Transverse colon (tissue), 4 donors: ENCODE results near the gene MARK2. TPM values are rescaled to one million over a fixed set of nuclear protein-coding genes. Genes with fewer than 3 reads are reported as not detected.

ENCODE experiments used
- DNase-seq: peaks from one replicate; pipeline ENCODE4 v3.0.0-alpha.2; 2019
- H3K27ac ChIP-seq, 4 donors: fragments of 200-600 bp; sonication (generic); 2 replicates each; pipeline ENCODE4 v1.5.1; 2016 to 2018; ENCODE audit warnings: inconsistent platforms in 4 of 4
- H3K27me3 ChIP-seq: fragments of 200-600 bp; sonication (generic); 2 replicates; pipeline ENCODE4 v1.5.1; 2017; ENCODE audit warnings: inconsistent platforms
- H3K36me3 ChIP-seq, 4 donors: fragments of 200-600 bp; sonication (generic); 2 replicates each; pipeline ENCODE4 v1.5.1; 2017 to 2019; ENCODE audit warnings: inconsistent platforms in 4 of 4
- H3K4me1 ChIP-seq, 4 donors: fragments of 200-600 bp; sonication (generic); 2 replicates each; pipeline ENCODE4 v1.5.1; 2017 to 2020; ENCODE audit warnings: inconsistent platforms in 4 of 4
- H3K4me3 ChIP-seq, 4 donors: fragments of 200-600 bp; sonication (generic); 1 replicate in 1 of 4; 2 replicates in 3 of 4; pipeline versions ENCODE4 v1.5.1 to v1.6.1; 2017 to 2019; ENCODE audit warnings: inconsistent platforms in 4 of 4
- H3K9me3 ChIP-seq, 2 donors: fragments of 200-600 bp; sonication (generic); 2 replicates each; pipeline ENCODE4 v1.5.1; 2017 to 2019; ENCODE audit warnings: inconsistent platforms in 2 of 2
- CTCF ChIP-seq, 5 experiments: fragments of 200-600 bp in 3 of 5; fragments of 450-650 bp in 2 of 5; sonication (generic) in 3 of 5; IDR thresholded peaks; 1 replicate in 2 of 5; 2 replicates in 3 of 5; pipeline ENCODE4 v1.5.1; 2016 to 2017; ENCODE audit warnings: antibody characterized with exemption in 5 of 5, inconsistent platforms in 3 of 5, mild to moderate bottlenecking in 2 of 5, moderate library complexity in 1 of 5
- EP300 ChIP-seq: sonication (generic); formaldehyde crosslinking; IDR thresholded peaks from one replicate; pipeline ENCODE4 v1.6.1; 2017; ENCODE audit warnings: antibody characterized with exemption, low read depth
- POLR2A ChIP-seq: fragments of 450-650 bp; IDR thresholded peaks from one replicate; pipeline ENCODE4 v1.6.1; 2016; ENCODE audit warnings: antibody characterized with exemption, mild to moderate bottlenecking, moderate library complexity
- POLR2AphosphoS5 ChIP-seq, 3 donors: sonication (generic); formaldehyde crosslinking; IDR thresholded peaks; one replicate each; pipeline ENCODE4 v1.6.1; 2016; ENCODE audit warnings: antibody characterized with exemption in 3 of 3
- WGBS, 2 donors: methylation state at CpG; one replicate each; pipeline ENCODE4 v1.1.5; 2018; ENCODE audit warnings: low coverage in 1 of 2; 5-methylcytosine and 5-hydroxymethylcytosine counted together
- in situ Hi-C, 4 donors: fragments of 200-750 bp; cut with MboI; loops; one replicate each; pipeline versions ENCODE4 v1.15.0 to v1.15.1; 2017; ENCODE audit warnings: low sequenced_read_pairs in 3 of 4, low pct_ligation_motif_present in 1 of 4, low pct_unique_long_range_greater_than_20kb in 1 of 4
- intact Hi-C: fragments of 100-400 bp; cut with DNase I; formaldehyde crosslinking; loops from one replicate; pipeline ENCODE4 v1.15.1; 2023; ENCODE audit warnings: low total_unique reads
- total RNA-seq, 4 donors: library from RNA; depleted of rRNA; stranded (reverse); fragments of >200 nt; gene quantifications; one replicate each; pipeline ENCODE4 v1.1.0, GENCODE V29; 2016

MARK2 gene
- total RNA-seq, 4 donors from 2014 or later: 33.0 to 106 (median 77.8) TPM

- in situ Hi-C loops (loop anchor here in 1 of 4 donors (10.0 kb wide), 1 partner anchor 71 kb away; the partner anchor contains the start of gene MARK2), intact Hi-C loops (no loop called here)
- no peaks in the 10 kb centered on the region for H3K9me3 ChIP-seq
- peaks cover 0 to 9% (median 4%) of the 10 kb centered on the region in 4 donors for H3K4me1 ChIP-seq
- 83 to 100% methylated on average over 2 to 4 of the region's 4 CpGs for WGBS, 2 donors
- DNase-seq: no peak
- no peak overlapping the region for H3K4me3 ChIP-seq
- no peak for TF ChIP-seq EP300
- no peaks in the 10 kb centered on the region for H3K27me3 ChIP-seq
- no peak overlapping the region for H3K27ac ChIP-seq
- peaks cover 0 to 40% (median 21%) of the 10 kb centered on the region in 4 donors for H3K36me3 ChIP-seq
These were observed 67.2 kb downstream of the MARK2 start for GRCh38 chr11:63906087-63906486.

- H3K4me3 ChIP-seq: no peak overlapping the region
- no peak overlapping the region for H3K27ac ChIP-seq
- peak; percentile 34 for DNase-seq
- TF ChIP-seq POLR2AphosphoS5 (IDR thresholded peaks at IDR 0.05) (no peak), CTCF (IDR thresholded peaks at IDR 0.05) (peak in 3 of 5 experiments; percentile 31 to 48 (median 33))
- 85% methylated on average over 7 of the region's 7 CpGs; no CpG with 5 or more reads in 1 of the 2 donors for WGBS, 2 donors
- no peaks in the 10 kb centered on the region for H3K27me3 ChIP-seq
- intact Hi-C loops (no loop called here), in situ Hi-C loops (loop anchor here in 1 of 4 donors (10.0 kb wide), 1 partner anchor 72 kb away; the partner anchor contains the start of gene MARK2)
- peaks cover 0 to 39% (median 21%) of the 10 kb centered on the region in 4 donors for H3K36me3 ChIP-seq
- H3K4me1 ChIP-seq: peaks cover 0 to 9% (median 4%) of the 10 kb centered on the region in 4 donors
- H3K9me3 ChIP-seq: no peaks in the 10 kb centered on the region
These were observed 67.7 kb downstream of the MARK2 start for GRCh38 chr11:63906585-63906984.

GRCh38 chr11:63907063-63907462, 68.2 kb downstream of the MARK2 start:
- WGBS, 2 donors: 76% methylated on average over 6 of the region's 6 CpGs; no CpG with 5 or more reads in 1 of the 2 donors
- intact Hi-C loops (no loop called here), in situ Hi-C loops (loop anchor here in 1 of 4 donors (10.0 kb wide), 1 partner anchor 72 kb away; the partner anchor contains the start of gene MARK2)
- Histone ChIP-seq H3K4me1 (peaks cover 0 to 9% (median 4%) of the 10 kb centered on the region in 4 donors), H3K4me3 (no peak overlapping the region), H3K27ac (no peak overlapping the region), H3K27me3 (no peaks in the 10 kb centered on the region), H3K36me3 (peaks cover 0 to 39% (median 19%) of the 10 kb centered on the region in 4 donors), H3K9me3 (no peaks in the 10 kb centered on the region)
- DNase-seq: no peak
- no peak for TF ChIP-seq CTCF (IDR thresholded peaks at IDR 0.05)
- TF ChIP-seq POLR2A: no peak
- TF ChIP-seq EP300: no peak
- no peak for TF ChIP-seq POLR2AphosphoS5 (IDR thresholded peaks at IDR 0.05)

GRCh38 chr11:63907808-63908530, 69.1 kb downstream of the MARK2 start:
- Histone ChIP-seq H3K4me1 (peaks cover 0 to 9% (median 4%) of the 10 kb centered on the region in 4 donors), H3K36me3 (peaks cover 0 to 31% (median 15%) of the 10 kb centered on the region in 4 donors), H3K27ac (no peak overlapping the region), H3K4me3 (no peak overlapping the region), H3K9me3 (no peaks in the 10 kb centered on the region), H3K27me3 (no peaks in the 10 kb centered on the region)
- DNase-seq: no peak
- in situ Hi-C loops: loop anchor here in 1 of 4 donors (10.0 kb wide), 1 partner anchor 73 kb away; the partner anchor contains the start of gene MARK2
- intact Hi-C loops: no loop called here
- 86% methylated on average over 17 of the region's 21 CpGs; no CpG with 5 or more reads in 1 of the 2 donors for WGBS, 2 donors
- no peak for TF ChIP-seq CTCF (IDR thresholded peaks at IDR 0.05)
- no peak for TF ChIP-seq EP300
- TF ChIP-seq POLR2AphosphoS5 (IDR thresholded peaks at IDR 0.05): no peak
- no peak for TF ChIP-seq POLR2A
